SK-N-DZ (cell line): Measurements from ENCODE around the gene MOV10L1.
A peak's percentile ranks its signal among the peaks of the same experiment; 100 is the strongest.
"Not testable (repeated sequence)": the region's sequence is repeated elsewhere in the genome, so short reads cannot be mapped to it uniquely, and the experiment has no call there.

Source experiments
- DNase-seq: peaks from one replicate; pipeline ENCODE4 v3.0.0-alpha.2; 2015; ENCODE audit warnings: low spot score

The MOV10L1 gene

DNA sequence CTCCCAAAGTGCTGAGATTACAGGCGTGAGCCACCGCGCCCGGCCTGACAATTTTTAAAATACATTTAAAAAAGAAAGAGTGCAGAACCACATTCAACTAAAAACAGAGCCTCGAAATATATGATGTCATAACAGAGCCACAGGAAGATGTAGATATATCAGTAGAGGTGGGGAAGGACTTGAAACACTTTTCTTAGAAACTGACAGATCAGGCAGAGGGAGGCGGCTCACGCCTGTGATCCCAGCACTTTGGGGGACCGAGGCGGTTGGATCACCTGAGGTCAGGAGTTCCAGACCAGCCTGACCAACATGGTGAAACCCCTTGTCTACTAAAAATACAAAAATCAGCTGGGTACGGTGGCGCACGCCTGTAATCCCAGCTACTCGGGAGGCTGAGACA lies 11.6 kb upstream of the MOV10L1 start:
- no peak for DNase-seq

DNA sequence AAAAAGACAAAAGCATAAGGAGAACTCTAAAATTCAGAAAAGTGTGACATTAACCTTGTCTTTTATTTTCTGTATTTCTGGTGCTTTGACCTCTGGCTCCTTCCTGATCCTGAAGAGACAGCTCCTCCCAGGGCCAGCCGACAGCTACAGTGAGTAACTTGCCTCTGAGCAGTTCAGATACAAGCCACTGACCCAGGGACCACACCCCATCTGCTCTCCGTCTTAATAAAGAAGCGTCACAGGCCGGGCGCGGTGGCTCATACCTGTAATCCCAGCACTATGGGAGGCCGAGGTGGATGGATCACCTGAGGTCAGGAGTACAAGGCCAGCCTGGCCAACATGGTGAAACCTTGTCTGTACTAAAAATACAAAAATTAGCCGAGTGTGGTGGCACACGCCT lies 11.0 kb upstream of the MOV10L1 start:
- DNase-seq, result no peak

GRCh38 chr22:50080077-50080465 lies 9.7 kb upstream of the MOV10L1 start:
- DNase-seq, result no peak

DNA sequence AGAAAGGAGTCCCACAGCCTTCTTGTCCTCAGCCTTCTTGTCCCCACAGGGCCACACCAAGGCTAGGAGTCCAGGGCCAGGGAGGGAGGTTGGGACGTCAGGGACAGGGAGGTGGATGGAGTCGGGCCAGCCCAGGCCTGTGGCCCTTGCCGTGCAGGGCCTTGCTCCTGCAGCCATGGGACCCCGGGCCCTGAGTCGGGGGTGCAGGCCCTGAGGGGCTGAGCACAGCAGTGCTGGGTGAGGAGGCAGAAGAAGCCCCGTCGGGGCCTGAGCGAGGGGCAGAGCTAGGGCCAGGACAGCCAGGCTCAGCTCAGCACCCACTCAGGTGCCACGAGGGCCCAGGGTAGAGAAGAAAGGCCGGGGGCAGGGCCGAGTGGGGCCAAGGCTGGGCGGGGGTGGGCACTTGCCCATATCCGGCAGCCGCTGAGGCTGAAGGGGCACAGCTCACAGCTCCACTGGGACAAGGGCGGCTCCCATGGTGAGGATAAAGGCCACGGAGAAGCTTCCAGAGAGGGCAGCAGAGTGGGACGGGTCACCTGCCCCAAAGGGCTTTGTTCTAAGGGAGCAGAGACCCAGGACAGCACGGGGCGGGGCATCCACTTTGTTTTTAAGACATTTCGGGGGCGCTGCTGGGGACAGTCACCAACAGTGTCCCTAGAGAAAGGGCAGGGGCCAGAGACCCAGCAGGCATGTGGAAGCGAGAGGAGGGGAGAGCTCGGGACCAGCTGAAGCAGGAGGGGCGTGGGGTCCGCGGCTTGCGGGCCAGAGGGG lies 8.2 kb upstream of the MOV10L1 start:
- no peak for DNase-seq

- DNase-seq, result no peak
Measured at GRCh38 chr22:50082197-50082715, 7.5 kb upstream of the MOV10L1 start.

- no peak for DNase-seq
Measured at GRCh38 chr22:50082961-50083461, 6.8 kb upstream of the MOV10L1 start.

DNA sequence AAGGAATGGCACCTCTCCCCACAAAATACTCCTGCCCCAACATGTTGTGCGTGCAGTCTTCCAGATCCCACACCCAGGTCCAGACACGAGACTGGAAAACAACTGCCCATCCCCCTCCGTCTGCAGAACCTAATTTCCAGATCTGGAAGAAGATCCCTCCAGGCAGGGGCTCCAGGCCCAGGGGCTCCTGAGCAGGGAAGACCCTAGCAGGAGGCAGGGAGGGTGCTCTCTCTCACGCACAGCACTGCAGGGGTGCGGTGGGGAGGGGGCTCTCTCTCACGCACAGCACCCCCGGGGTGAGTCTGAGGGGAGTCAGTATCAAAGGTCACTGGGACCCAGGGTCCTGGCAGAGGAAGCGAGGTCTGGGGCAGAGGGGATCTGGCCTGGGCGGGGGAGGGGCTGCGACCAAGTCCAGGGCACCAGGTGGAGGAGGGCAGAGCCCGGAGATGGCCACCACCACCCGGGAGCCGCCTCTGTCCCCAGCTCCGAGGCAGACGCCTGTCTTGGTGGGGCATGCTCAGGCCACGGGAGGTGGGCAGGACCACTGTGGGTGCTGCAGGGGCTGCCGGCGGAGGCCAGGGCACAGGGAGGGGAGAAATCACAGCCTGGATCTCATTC lies 6.2 kb upstream of the MOV10L1 start:
- peak; percentile 50 for DNase-seq

- DNase-seq, result no peak
Measured at GRCh38 chr22:50084080-50084477, 5.7 kb upstream of the MOV10L1 start.

DNA sequence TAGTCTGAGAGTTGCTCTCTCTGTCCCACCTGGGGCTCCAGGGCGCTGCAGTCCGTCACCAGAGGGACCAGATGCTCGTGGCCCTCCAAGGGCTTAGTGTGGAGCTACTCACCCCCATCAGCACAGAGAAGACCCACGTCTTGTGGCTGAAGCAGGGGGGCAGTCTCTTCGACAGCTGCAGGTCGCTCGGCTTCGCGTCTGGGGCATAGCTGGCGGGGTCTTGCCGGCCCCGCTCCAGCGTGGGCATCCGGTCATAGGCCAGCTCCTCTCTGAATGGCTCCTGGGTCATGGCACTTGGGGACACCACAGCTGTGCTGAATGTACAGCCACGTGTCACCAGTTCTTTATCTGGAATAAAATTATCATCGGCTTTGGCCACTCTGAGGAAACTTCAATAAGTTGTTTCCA lies 5.2 kb upstream of the MOV10L1 start:
- DNase-seq, result no peak

DNA sequence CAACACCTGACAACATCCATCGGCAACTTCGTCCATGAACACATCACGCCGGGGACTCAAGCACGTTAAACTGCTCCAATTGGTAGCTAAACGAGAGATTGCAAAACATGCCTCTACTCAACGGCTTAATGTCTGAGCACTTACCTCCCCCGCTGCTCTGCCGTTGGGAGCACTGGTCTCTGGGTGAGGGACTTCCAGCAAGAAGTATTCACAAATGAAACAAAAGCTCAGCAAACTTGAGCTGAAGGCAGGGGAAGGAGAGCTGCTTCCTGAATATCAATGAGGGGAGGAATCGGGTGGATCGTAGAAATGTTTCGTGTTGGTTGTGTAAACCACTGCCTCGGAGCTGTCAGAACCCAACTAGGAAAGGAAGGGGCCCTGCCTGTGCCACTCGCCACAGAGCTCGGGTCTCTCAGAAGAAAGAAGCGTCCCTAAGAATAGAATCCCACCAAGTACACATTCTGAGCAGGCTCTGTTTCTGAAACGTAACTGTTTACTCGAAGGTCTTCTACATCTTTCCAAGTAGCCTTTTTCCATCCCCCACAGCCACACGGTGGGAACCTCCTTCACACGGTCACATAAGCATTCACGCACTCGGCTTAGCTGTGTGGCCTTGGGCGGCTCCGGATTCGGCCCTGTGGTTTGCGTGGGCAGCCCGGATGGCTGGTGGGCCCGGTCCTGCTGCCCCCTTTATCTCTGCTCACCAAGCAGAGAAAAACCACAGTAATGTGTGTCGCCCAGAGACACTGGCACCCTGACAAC lies 4.4 kb upstream of the MOV10L1 start, which contains the start of gene MLC1:
MLC1 (minus strand) TSS at position 216 of the 762 bp plus-strand sequence. CDS start 524 bp downstream, outside the sequence.
- no peak for DNase-seq

DNA sequence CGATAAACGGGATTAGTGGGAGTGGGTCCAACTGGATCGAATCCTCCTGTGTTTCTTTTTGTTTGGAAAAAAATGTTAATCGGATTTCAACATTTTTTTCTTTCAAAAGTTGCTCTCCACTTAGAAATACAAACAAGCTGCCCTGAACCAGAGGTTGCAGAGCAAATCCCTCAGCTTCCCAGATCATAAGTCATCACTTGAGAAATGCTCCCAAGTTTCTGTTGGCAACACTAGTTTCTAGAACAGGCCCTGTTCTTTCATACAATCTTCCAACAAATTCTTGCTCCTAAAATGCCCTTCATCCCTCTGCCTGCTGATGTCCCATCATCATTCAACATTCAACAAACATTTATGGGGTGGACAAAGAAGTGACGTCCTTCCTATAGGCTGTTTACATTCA lies 3.3 kb upstream of the MOV10L1 start:
- no peak for DNase-seq

DNA sequence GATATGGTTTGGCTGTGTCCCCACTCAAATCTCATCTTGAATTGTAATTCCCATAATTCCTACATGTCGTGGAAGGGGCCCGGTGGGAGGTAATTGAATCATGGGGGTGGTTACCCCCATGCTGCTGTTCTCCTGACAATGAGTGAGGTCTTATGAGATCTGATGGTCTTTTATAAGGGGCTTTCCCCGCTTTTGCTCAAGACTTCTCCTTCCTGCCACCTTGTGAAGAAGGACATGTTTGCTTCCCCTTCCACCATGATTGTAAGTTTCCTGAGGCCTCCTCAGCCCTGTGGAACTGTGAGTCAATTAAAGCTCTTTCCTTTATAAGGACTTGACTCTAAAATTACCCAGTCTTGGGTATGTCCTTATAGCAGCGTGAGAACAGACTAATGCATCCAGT lies 2.8 kb upstream of the MOV10L1 start:
- DNase-seq, result not testable (repeated sequence)

- no peak for DNase-seq
Measured at GRCh38 chr22:50087646-50088045, 2.2 kb upstream of the MOV10L1 start.

DNA sequence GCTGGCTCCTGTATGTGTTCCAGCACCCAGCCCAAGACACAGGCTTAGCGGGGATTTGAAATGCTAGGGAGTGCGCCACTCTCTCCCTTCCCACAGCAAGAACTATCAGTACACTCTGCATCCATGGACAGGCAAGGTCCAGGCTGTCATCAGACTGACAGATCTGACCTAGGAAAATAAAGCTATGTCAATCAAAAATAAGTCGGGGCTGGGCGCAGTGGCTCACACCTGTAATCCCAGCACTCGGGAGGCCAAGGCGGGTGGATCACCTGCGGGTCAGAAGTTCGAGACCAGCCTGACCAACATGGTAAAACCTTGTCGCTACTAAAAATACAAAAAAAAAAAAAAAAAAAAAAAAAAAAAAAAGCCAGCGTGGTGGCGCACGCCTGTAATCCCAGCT lies 1.7 kb upstream of the MOV10L1 start:
- no peak for DNase-seq

DNA sequence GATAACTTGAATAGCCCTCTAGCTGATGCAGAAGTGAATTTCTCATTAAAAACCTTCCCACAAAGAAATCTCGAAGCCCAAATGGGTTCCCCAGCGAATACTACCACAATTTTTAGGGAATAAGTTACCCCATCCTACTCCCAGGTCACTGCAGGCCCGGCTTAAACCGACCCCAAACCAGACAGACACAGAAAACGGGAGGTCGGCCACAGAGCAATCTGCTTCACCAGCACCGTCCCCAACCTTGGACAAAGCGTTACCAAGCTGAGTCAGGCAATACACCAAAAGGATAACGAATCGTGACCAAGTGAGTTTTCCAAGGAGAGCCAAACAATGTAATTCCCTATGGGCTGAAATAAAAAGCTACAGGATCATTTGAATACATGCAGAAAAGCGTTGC lies 575 bp upstream of the MOV10L1 start:
- DNase-seq, result no peak

GRCh38 chr22:50090412-50090714 lies 557 bp downstream of the MOV10L1 start:
- DNase-seq, result no peak

DNA sequence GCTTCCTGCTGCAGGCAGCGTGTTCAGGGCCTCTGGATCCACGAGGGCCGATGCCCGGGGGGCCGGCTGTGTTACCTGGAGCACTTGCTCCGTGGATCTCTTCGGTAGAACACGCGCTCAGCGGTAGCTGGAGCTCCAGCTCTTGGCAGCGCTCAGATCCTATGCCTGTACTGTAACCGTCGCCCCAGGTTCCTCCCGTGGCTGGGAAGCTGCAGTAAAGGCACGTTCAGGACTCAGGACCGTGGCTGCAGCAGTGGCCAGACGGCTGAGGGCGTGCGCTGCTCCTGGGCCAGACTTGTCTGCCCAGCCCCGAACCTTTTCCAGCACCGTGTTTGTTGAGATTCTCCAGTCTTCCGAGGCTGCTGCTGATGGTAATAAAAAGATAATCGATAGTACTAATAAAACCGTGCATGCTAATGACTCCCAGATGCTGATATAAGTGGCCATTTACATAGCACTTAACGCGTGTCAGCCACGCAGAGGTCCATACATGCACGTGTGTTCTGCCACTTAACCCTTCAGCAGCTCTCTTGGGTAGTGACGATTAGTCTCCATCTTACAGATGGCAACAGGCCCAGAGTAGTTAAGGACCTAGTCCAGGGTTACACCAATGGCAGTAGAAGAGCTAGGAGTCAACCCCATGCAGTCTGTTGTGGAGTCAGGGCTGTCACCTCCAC lies 1.4 kb downstream of the MOV10L1 start:
- DNase-seq, result no peak

- no peak for DNase-seq
Measured at GRCh38 chr22:50092342-50092741, 2.5 kb downstream of the MOV10L1 start.

DNA sequence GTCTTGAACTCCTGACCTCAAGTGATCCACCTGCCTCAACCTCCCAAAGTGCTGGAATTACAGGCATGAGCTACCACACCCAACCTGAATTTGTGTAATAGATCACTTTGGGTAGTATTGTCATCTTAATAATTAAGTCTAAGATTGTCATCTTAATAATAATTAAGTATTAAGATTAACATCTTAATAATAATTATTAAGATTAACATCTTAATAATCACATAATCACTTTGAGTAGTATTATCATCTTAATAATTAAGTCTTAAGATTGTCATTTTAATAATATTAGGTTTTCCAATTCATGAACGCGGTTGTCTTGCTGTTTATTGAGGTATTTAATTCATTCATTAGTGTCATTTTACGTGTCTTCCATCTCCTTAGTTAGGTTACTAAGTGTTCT lies 8.2 kb downstream of the MOV10L1 start:
- DNase-seq, result no peak

DNA sequence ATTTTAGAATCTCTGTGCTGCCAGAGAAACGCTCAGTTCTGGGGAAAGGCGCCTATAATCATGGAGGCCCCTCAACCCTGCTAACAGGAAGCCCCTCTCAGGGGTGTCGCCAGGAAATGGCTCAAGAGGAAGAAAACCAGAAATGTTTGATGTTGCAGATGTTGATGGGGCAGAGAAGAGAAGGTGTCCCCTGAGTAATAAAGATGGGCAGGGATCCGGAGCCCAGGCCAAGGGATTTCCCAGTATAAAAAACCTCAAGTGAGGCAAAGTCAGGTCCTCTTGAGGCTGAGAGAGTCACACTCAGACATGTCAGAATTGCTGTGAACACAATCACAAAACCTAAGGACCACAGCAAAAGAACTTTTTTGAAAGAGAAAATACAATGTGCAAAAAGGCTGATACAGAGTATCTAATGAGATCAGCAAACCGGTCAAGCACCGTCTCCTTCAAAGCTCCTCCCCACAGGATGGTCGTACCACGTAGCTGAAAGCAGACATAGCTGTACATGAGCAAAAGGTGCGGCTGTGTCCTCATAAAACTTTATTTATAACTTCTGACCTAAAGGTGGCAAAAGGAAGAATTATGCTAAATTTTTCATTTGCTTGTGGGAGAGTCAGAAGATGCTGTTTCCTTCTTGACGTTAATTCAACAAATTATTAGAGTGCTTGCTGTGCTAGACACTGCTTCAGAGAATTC lies 12.2 kb downstream of the MOV10L1 start:
- DNase-seq, result no peak

DNA sequence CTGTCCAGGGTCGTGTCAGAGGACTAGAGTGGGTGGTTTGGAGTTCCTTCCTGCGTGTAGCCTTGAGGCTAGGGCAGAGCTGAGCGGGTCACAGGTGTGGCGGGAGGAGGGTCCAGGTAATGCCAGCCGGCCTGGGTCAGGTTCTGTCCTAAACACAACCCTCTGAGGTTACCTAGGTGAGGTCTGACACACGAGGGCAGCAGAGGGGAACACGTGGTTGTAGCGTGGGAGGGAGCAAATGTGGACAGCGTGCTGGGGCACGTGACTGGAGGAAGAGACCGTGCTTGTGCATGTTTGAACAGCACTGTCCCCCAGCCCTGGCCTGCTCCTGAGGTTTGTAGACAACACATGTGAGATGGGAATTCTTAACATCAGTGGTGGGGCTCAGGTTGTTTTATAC lies 13.1 kb downstream of the MOV10L1 start:
- no peak for DNase-seq
